Measurements from ENCODE around the gene LAPTM4A. TPM values are rescaled to one million over a fixed set of nuclear protein-coding genes. Genes with fewer than 3 reads are reported as not detected.

LAPTM4A gene
- total RNA-seq, 1 donor from 2014 or later = 196 TPM

- Mint-ChIP-seq H3K4me3 (no peak overlapping the region), H3K27me3 (no peaks in the 10 kb centered on the region), H3K36me3 (peaks cover 9% of the 10 kb centered on the region), H3K9me3 (no peaks in the 10 kb centered on the region), H3K4me1 (ENCODE audit: unreplicated experiment) (peaks cover 39% of the 10 kb centered on the region), H3K27ac (no peak overlapping the region)
- no peak for TF ChIP-seq CTCF (conservative IDR thresholded peaks at IDR 0.05)
- DNase-seq (ENCODE audit: extremely low spot score, unreplicated experiment) = no peak
Measured at GRCh38 chr2:20044778-20045177, 6.7 kb downstream of the LAPTM4A start.

- H3K27ac Mint-ChIP-seq = no peak overlapping the region
- H3K4me3 Mint-ChIP-seq = no peak overlapping the region
- DNase-seq (ENCODE audit: extremely low spot score, unreplicated experiment) = no peak
- peaks cover 25% of the 10 kb centered on the region for H3K4me1 Mint-ChIP-seq (ENCODE audit: unreplicated experiment)
- peaks cover 21% of the 10 kb centered on the region for H3K36me3 Mint-ChIP-seq
- H3K9me3 Mint-ChIP-seq = no peaks in the 10 kb centered on the region
- H3K27me3 Mint-ChIP-seq = no peaks in the 10 kb centered on the region
- TF ChIP-seq CTCF (conservative IDR thresholded peaks at IDR 0.05) = no peak
Measured at GRCh38 chr2:20042531-20042930, 8.9 kb downstream of the LAPTM4A start.

- no peak overlapping the region for H3K4me3 Mint-ChIP-seq
- no peak for TF ChIP-seq CTCF (conservative IDR thresholded peaks at IDR 0.05)
- H3K36me3 Mint-ChIP-seq = peaks cover 38% of the 10 kb centered on the region
- DNase-seq (ENCODE audit: extremely low spot score, unreplicated experiment) = no peak
- peak overlapping the region; percentile 40 for H3K27ac Mint-ChIP-seq
- H3K27me3 Mint-ChIP-seq = no peaks in the 10 kb centered on the region
- no peaks in the 10 kb centered on the region for H3K9me3 Mint-ChIP-seq
- peaks cover 31% of the 10 kb centered on the region for H3K4me1 Mint-ChIP-seq (ENCODE audit: unreplicated experiment)
Measured at GRCh38 chr2:20040489-20041172, 10.8 kb downstream of the LAPTM4A start.

GRCh38 chr2:20037660-20038059 lies 13.8 kb downstream of the LAPTM4A start:
- Mint-ChIP-seq H3K27me3 (no peaks in the 10 kb centered on the region), H3K4me1 (ENCODE audit: unreplicated experiment) (peaks cover 28% of the 10 kb centered on the region), H3K4me3 (no peak overlapping the region), H3K27ac (no peak overlapping the region), H3K36me3 (peaks cover 53% of the 10 kb centered on the region), H3K9me3 (no peaks in the 10 kb centered on the region)
- DNase-seq (ENCODE audit: extremely low spot score, unreplicated experiment) = no peak
- TF ChIP-seq CTCF (conservative IDR thresholded peaks at IDR 0.05) = no peak

- Mint-ChIP-seq H3K36me3 (peaks cover 69% of the 10 kb centered on the region), H3K4me3 (no peak overlapping the region), H3K4me1 (ENCODE audit: unreplicated experiment) (peaks cover 19% of the 10 kb centered on the region), H3K27ac (peak overlapping the region; percentile 63), H3K9me3 (peaks cover 3% of the 10 kb centered on the region), H3K27me3 (no peaks in the 10 kb centered on the region)
- no peak for TF ChIP-seq CTCF (conservative IDR thresholded peaks at IDR 0.05)
- DNase-seq (ENCODE audit: extremely low spot score, unreplicated experiment) = no peak
Measured at GRCh38 chr2:20035955-20036666, 15.3 kb downstream of the LAPTM4A start.

Data from type B pancreatic cell (in vitro differentiated cells).